IgD-negative memory B cell (primary cell): Measurements from ENCODE around the gene NEDD9. TPM values are rescaled to one million over a fixed set of nuclear protein-coding genes. Genes with fewer than 3 reads are reported as not detected.
A peak's percentile ranks its signal among the peaks of the same experiment; 100 is the strongest.

Source experiments
- H3K27ac Mint-ChIP-seq, 3 donors: one replicate each; pipeline ENCODE4 v1.8.0; 2020 to 2022; ENCODE audit warnings: mild to moderate bottlenecking in 3 of 3, mixed read lengths in 3 of 3, moderate library complexity in 1 of 3
- H3K27me3 Mint-ChIP-seq: one replicate; pipeline ENCODE4 v1.8.0; 2021; ENCODE audit warnings: mixed read lengths
- H3K36me3 Mint-ChIP-seq: one replicate; pipeline ENCODE4 v1.8.0; 2020; ENCODE audit warnings: mild to moderate bottlenecking, mixed read lengths
- H3K4me1 Mint-ChIP-seq, 3 donors: one replicate each; pipeline ENCODE4 v1.8.0; 2020 to 2022; ENCODE audit warnings: mixed read lengths in 3 of 3, mild to moderate bottlenecking in 1 of 3
- H3K4me3 Mint-ChIP-seq, 4 donors: one replicate each; pipeline ENCODE4 v1.8.0; 2020 to 2022; ENCODE audit warnings: mild to moderate bottlenecking in 4 of 4, mixed read lengths in 4 of 4, moderate library complexity in 3 of 4
- H3K9me3 Mint-ChIP-seq, 3 donors: one replicate each; pipeline ENCODE4 v1.8.0; 2020 to 2021; ENCODE audit warnings: mixed read lengths in 3 of 3, mild to moderate bottlenecking in 1 of 3
- polyA plus RNA-seq: library from polyadenylated mRNA; unstranded; fragments of 300-500 nt; fragmentation: Illumina TruSeq; gene quantifications from one replicate; pipeline ENCODE4 v1.2.3, GENCODE V29; 2021

The NEDD9 gene
- polyA plus RNA-seq, 1 donor from 2014 or later, result 32.4 TPM

- H3K4me3 Mint-ChIP-seq, result peak overlapping the region; percentile 76 to 90 (median 82)
- no peaks in the 10 kb centered on the region for H3K27me3 Mint-ChIP-seq
- H3K4me1 Mint-ChIP-seq, result peaks cover 0 to 9% (median 2%) of the 10 kb centered on the region in 3 donors
- no peak overlapping the region for H3K27ac Mint-ChIP-seq
- H3K9me3 Mint-ChIP-seq, result peaks cover 0 to 4% (median 0%) of the 10 kb centered on the region in 3 donors
- H3K36me3 Mint-ChIP-seq, result peaks cover 4% of the 10 kb centered on the region
Measured at GRCh38 chr6:11153447-11153846, 79.0 kb downstream of the NEDD9 start.

GRCh38 chr6:11152581-11152980 is 79.9 kb downstream of the NEDD9 start:
- Mint-ChIP-seq H3K36me3 (peaks cover 4% of the 10 kb centered on the region), H3K4me1 (peaks cover 0 to 9% (median 2%) of the 10 kb centered on the region in 3 donors), H3K4me3 (no peak overlapping the region), H3K27me3 (no peaks in the 10 kb centered on the region), H3K27ac (no peak overlapping the region), H3K9me3 (peaks cover 0 to 4% (median 0%) of the 10 kb centered on the region in 3 donors)

GRCh38 chr6:11151488-11151887 is 81.0 kb downstream of the NEDD9 start:
- peaks cover 2% of the 10 kb centered on the region for H3K36me3 Mint-ChIP-seq
- H3K27me3 Mint-ChIP-seq, result no peaks in the 10 kb centered on the region
- H3K4me3 Mint-ChIP-seq, result no peak overlapping the region
- H3K4me1 Mint-ChIP-seq, result peaks cover 0 to 9% (median 2%) of the 10 kb centered on the region in 3 donors
- H3K9me3 Mint-ChIP-seq, result peaks cover 0 to 4% (median 0%) of the 10 kb centered on the region in 3 donors
- H3K27ac Mint-ChIP-seq, result no peak overlapping the region

GRCh38 chr6:11149551-11149950 is 82.9 kb downstream of the NEDD9 start:
- H3K9me3 Mint-ChIP-seq, result peaks cover 0 to 2% (median 0%) of the 10 kb centered on the region in 3 donors
- no peaks in the 10 kb centered on the region for H3K27me3 Mint-ChIP-seq
- H3K36me3 Mint-ChIP-seq, result no peaks in the 10 kb centered on the region
- peaks cover 0 to 9% (median 2%) of the 10 kb centered on the region in 3 donors for H3K4me1 Mint-ChIP-seq
- no peak overlapping the region for H3K4me3 Mint-ChIP-seq
- H3K27ac Mint-ChIP-seq, result peak overlapping the region in 1 of 3 donors; percentile 69

GRCh38 chr6:11146117-11146826 is 86.2 kb downstream of the NEDD9 start:
- Mint-ChIP-seq H3K4me1 (peaks cover 0 to 2% (median 0%) of the 10 kb centered on the region in 3 donors), H3K27ac (no peak overlapping the region)

GRCh38 chr6:11144393-11144851 is 88.0 kb downstream of the NEDD9 start:
- Mint-ChIP-seq H3K27ac (peak overlapping the region in 1 of 3 donors; percentile 48), H3K36me3 (peaks cover 1% of the 10 kb centered on the region), H3K4me1 (peaks cover 0 to 7% (median 0%) of the 10 kb centered on the region in 3 donors), H3K9me3 (no peaks in the 10 kb centered on the region), H3K4me3 (no peak overlapping the region), H3K27me3 (no peaks in the 10 kb centered on the region)

More at GRCh38 chr6:11146117-11146826, 86.2 kb downstream of the NEDD9 start:
- Mint-ChIP-seq H3K9me3 (peaks cover 0 to 2% (median 0%) of the 10 kb centered on the region in 3 donors), H3K27me3 (no peaks in the 10 kb centered on the region), H3K4me3 (no peak overlapping the region), H3K36me3 (peaks cover 1% of the 10 kb centered on the region)

GRCh38 chr6:11143394-11144371 is 88.8 kb downstream of the NEDD9 start:
- Mint-ChIP-seq H3K4me3 (no peak overlapping the region), H3K36me3 (peaks cover 1% of the 10 kb centered on the region), H3K9me3 (no peaks in the 10 kb centered on the region), H3K4me1 (peaks cover 2 to 7% (median 7%) of the 10 kb centered on the region in 3 donors), H3K27me3 (no peaks in the 10 kb centered on the region), H3K27ac (no peak overlapping the region)

- no peak overlapping the region for H3K27ac Mint-ChIP-seq
- H3K27me3 Mint-ChIP-seq, result no peaks in the 10 kb centered on the region
- no peaks in the 10 kb centered on the region for H3K9me3 Mint-ChIP-seq
Measured at GRCh38 chr6:11142296-11143027, 90.0 kb downstream of the NEDD9 start.

GRCh38 chr6:11141295-11141694 is 91.2 kb downstream of the NEDD9 start:
- Mint-ChIP-seq H3K27me3 (no peaks in the 10 kb centered on the region), H3K9me3 (no peaks in the 10 kb centered on the region), H3K4me3 (no peak overlapping the region), H3K36me3 (peaks cover 1% of the 10 kb centered on the region), H3K27ac (no peak overlapping the region), H3K4me1 (peaks cover 2 to 7% (median 5%) of the 10 kb centered on the region in 3 donors)

More at GRCh38 chr6:11142296-11143027, 90.0 kb downstream of the NEDD9 start:
- Mint-ChIP-seq H3K4me1 (peaks cover 2 to 7% (median 5%) of the 10 kb centered on the region in 3 donors), H3K36me3 (peaks cover 1% of the 10 kb centered on the region), H3K4me3 (no peak overlapping the region)

GRCh38 chr6:11140056-11140455 is 92.4 kb downstream of the NEDD9 start:
- H3K27me3 Mint-ChIP-seq, result no peaks in the 10 kb centered on the region
- H3K36me3 Mint-ChIP-seq, result peaks cover 3% of the 10 kb centered on the region
- H3K27ac Mint-ChIP-seq, result no peak overlapping the region
- H3K9me3 Mint-ChIP-seq, result no peaks in the 10 kb centered on the region
- H3K4me3 Mint-ChIP-seq, result no peak overlapping the region
- H3K4me1 Mint-ChIP-seq, result peaks cover 2 to 7% (median 5%) of the 10 kb centered on the region in 3 donors

- Mint-ChIP-seq H3K9me3 (no peaks in the 10 kb centered on the region), H3K36me3 (peaks cover 3% of the 10 kb centered on the region), H3K27ac (no peak overlapping the region), H3K27me3 (no peaks in the 10 kb centered on the region), H3K4me3 (no peak overlapping the region), H3K4me1 (peaks cover 6 to 11% (median 7%) of the 10 kb centered on the region in 3 donors)
Measured at GRCh38 chr6:11139051-11139960, 93.2 kb downstream of the NEDD9 start.

- Mint-ChIP-seq H3K27me3 (no peaks in the 10 kb centered on the region), H3K36me3 (peaks cover 1% of the 10 kb centered on the region), H3K9me3 (no peaks in the 10 kb centered on the region), H3K4me3 (no peak overlapping the region), H3K4me1 (peaks cover 7 to 13% (median 7%) of the 10 kb centered on the region in 3 donors), H3K27ac (no peak overlapping the region)
Measured at GRCh38 chr6:11136809-11137208, 95.7 kb downstream of the NEDD9 start.
